ENCODE measurements around the gene MPP1. TPM values are rescaled to one million over a fixed set of nuclear protein-coding genes. Genes with fewer than 3 reads are reported as not detected.
A peak's percentile ranks its signal among the peaks of the same experiment; 100 is the strongest.

Gene MPP1
- total and polyA plus RNA-seq, 9 of the 15 experiments (the other 6 are each of a cell fraction or from before 2014, with no cell fraction given), result 227 to 395 (median 283) TPM

- FAIRE-seq (peak; percentile 93), DNase-seq (ENCODE audit: extremely low read depth in 1 of 4, low spot score in 3 of 4) (peak; percentile 61 to 85 (median 68)), ATAC-seq (peak; percentile 74)
- WGBS (ENCODE audit: insufficient coverage, low coverage, missing lambda C conversion rate), result 6% methylated on average over 11 of the region's 11 CpGs
- in situ Hi-C loops (cut with MboI) (loop anchor here (25.0 kb wide), 1 partner anchor 162 kb away; the partner anchor contains the start of gene CTAG1A), intact Hi-C loops (cut with micrococcal nuclease) (loop anchor here (2.0 to 5.0 kb wide), 2 partner anchors 30 to 93 kb away; no protein-coding TSS in a partner anchor)
- peak overlapping the region in 1 of 2 experiments; percentile 91; a peak in 2 of 4 replicates for H3K9ac ChIP-seq (ENCODE audit: insufficient read depth in 1 of 2, low read depth in 2 of 2, low read length in 2 of 2)
- no peaks in the 10 kb centered on the region for H3K36me3 ChIP-seq (ENCODE audit: control insufficient read depth, insufficient read depth, low read length)
- peaks cover 20 to 29% of the 10 kb centered on the region in 2 experiments; a peak in 3 of 5 replicates for H3K4me1 ChIP-seq (replicated peaks in 1 of 2; ENCODE audit: control insufficient read depth in 2 of 2, insufficient read depth in 2 of 2, low read length in 2 of 2)
- no peaks in the 10 kb centered on the region for H4K20me1 ChIP-seq (replicated peaks; ENCODE audit: control insufficient read depth, insufficient read depth, low read length)
- H3K4me2 ChIP-seq (ENCODE audit: insufficient read depth, low read length), result peak overlapping the region; percentile 94
- no TSS peak for BruUV-seq (replicated peaks)
- no peaks in the 10 kb centered on the region for H3K9me1 ChIP-seq (ENCODE audit: control insufficient read depth, insufficient read depth, low read length)
- H3K9me3 ChIP-seq (replicated peaks; ENCODE audit: control insufficient read depth, insufficient read depth, low read depth, low read length), result no peaks in the 10 kb centered on the region
- peaks cover 64% of the 10 kb centered on the region for H3K79me2 ChIP-seq (ENCODE audit: control insufficient read depth, insufficient read depth, low read length)
- H3K4me3 ChIP-seq, result peak overlapping the region; percentile 69; the same call in 1 of the 2 replicates
- POLR2A ChIA-PET, result interaction anchor here (0.7 to 1.5 kb wide), 11 partner anchors 8 to 222 kb away, joined by 3 to 13 read pairs (median 3); partner anchors contain the start of gene DKC1
- CTCF ChIA-PET (ENCODE audit: low intra/inter-chr PET ratio), result interaction anchor here (2.0 kb wide), 1 partner anchor 34 kb away, joined by 4 read pairs; no protein-coding TSS in a partner anchor
- peak overlapping the region; percentile 34 for H3K27ac ChIP-seq (ENCODE audit: extremely low read depth, low read depth, low read length)
- H2AFZ ChIP-seq (ENCODE audit: low read depth, low read length), result peak overlapping the region; percentile 48
- H3K27me3 ChIP-seq (ENCODE audit: control insufficient read depth in 2 of 2, insufficient read depth in 2 of 2, low read length in 2 of 2), result no peaks in the 10 kb centered on the region
- TF ChIP-seq HLTF (IDR thresholded peaks at IDR 0.05) (no peak), POLR2A (conservative IDR thresholded peaks at IDR 0.05) (no peak), MNT (conservative IDR thresholded peaks at IDR 0.05) (0 out of 4 replicates have a peak, but pooled peaks of 1 of the 2 experiments have one; percentile 30), DEAF1 (CRISPR knock-in tag; IDR thresholded peaks at IDR 0.05) (peak; percentile 76), C11orf30 (IDR thresholded peaks at IDR 0.05; ENCODE audit: low read depth) (peak; percentile 57; the same call in 1 of the 2 replicates), TBP (optimal IDR thresholded peaks at IDR 0.05; ENCODE audit: low read depth, low read length) (peak; percentile 17), DPF2 (IDR thresholded peaks at IDR 0.05) (peak; percentile 17; the same call in 1 of the 2 replicates), MYBL2 (IDR thresholded peaks at IDR 0.05; ENCODE audit: low read depth) (peak; percentile 70; the same call in 1 of the 2 replicates), MYBL2 (CRISPR knock-in tag; IDR thresholded peaks at IDR 0.05; ENCODE audit: borderline replicate concordance) (no peak), ZNF347 (CRISPR knock-in tag; IDR thresholded peaks at IDR 0.05; ENCODE audit: low read depth) (no peak), NR2C2 (CRISPR knock-in tag; IDR thresholded peaks at IDR 0.05) (no peak), NR2C2 (tag; IDR thresholded peaks at IDR 0.05) (no peak), ETV1 (tag; conservative IDR thresholded peaks at IDR 0.05; ENCODE audit: low read depth) (0 out of 2 replicates have a peak, but pooled peaks have one; percentile 6), HMBOX1 (IDR thresholded peaks at IDR 0.05) (peak; percentile 48; the same call in 1 of the 2 replicates), THRAP3 (IDR thresholded peaks at IDR 0.05; ENCODE audit: borderline replicate concordance) (no peak), CTBP1 (IDR thresholded peaks at IDR 0.05; ENCODE audit: borderline replicate concordance) (peak; percentile 50; the same call in 1 of the 2 replicates), ARHGAP35 (IDR thresholded peaks at IDR 0.05; ENCODE audit: partially characterized antibody) (no peak), NFE2 (IDR thresholded peaks at IDR 0.05; ENCODE audit: low read depth) (0 out of 2 replicates have a peak, but pooled peaks have one; percentile 24)
Observed at GRCh38 chrX:154748712-154749339, 56.5 kb downstream of the MPP1 start.
